IMR-90 (cell line): ENCODE results near the gene MOSPD3. TPM values are rescaled to one million over a fixed set of nuclear protein-coding genes. Genes with fewer than 3 reads are reported as not detected.

ENCODE experiments used
- ATAC-seq: fragments of 200-7000 bp; cut with Tn5 transposase; 2 replicates; pipeline ENCODE4 v1.9.1; 2020; ENCODE audit warnings: low read depth, mild to moderate bottlenecking, moderate library complexity
- BruUV-seq: library from RNA; stranded (reverse); fragments of 400-500 nt; replicated peaks from 2 replicates; lab custom pipeline; 2021; lab: Mats Ljungman, UMichigan
- CTCF ChIA-PET: fragments of 300-600 bp; formaldehyde crosslinking; extraction: SDS; loops from one replicate; lab custom pipeline; 2021; ENCODE audit warnings: antibody characterized with exemption; lab: Yijun Ruan, JAX
- POLR2A ChIA-PET: fragments of 300-600 bp; sonication (Branson Sonifier 250); formaldehyde crosslinking; loops from one replicate; lab custom pipeline; 2022; ENCODE audit warnings: antibody characterized with exemption; ENCODE audit not compliant: unreplicated experiment; lab: Charles Lee
- DNase-seq: peaks from one replicate; pipeline ENCODE4 v3.0.0; 2013
- H2AFZ ChIP-seq: replicated peaks from 2 replicates; pipeline ENCODE3; 2013; ENCODE audit warnings: low read length, mild to moderate bottlenecking; ENCODE audit not compliant: poor library complexity
- H2AK5ac ChIP-seq: 2 replicates; pipeline ENCODE4 v1.6.1; 2013; ENCODE audit warnings: low read depth, low read length, inconsistent platforms
- H2AK9ac ChIP-seq: replicated peaks from 2 replicates; pipeline ENCODE3; 2013; ENCODE audit warnings: mild to moderate bottlenecking, low read depth, low read length, moderate library complexity; ENCODE audit not compliant: poor library complexity
- H2BK120ac ChIP-seq: 2 replicates; pipeline ENCODE4 v1.6.1; 2013; ENCODE audit warnings: low read depth, low read length, inconsistent platforms
- H2BK15ac ChIP-seq: 3 replicates; pipeline ENCODE4 v1.6.1; 2013; ENCODE audit warnings: low read depth, low read length, inconsistent platforms
- H2BK20ac ChIP-seq: 2 replicates; pipeline ENCODE4 v1.6.1; 2013; ENCODE audit warnings: low read depth, mild to moderate bottlenecking, inconsistent platforms, low read length, moderate library complexity
- H2BK5ac ChIP-seq: 2 replicates; pipeline ENCODE4 v1.6.1; 2013; ENCODE audit warnings: mild to moderate bottlenecking, low read depth, low read length, inconsistent platforms; ENCODE audit not compliant: poor library complexity, severe bottlenecking
- H3K14ac ChIP-seq: replicated peaks from 2 replicates; pipeline ENCODE4 v1.6.1; 2013; ENCODE audit warnings: low read depth, low read length, inconsistent platforms
- H3K18ac ChIP-seq: 2 replicates; pipeline ENCODE4 v1.6.1; 2013; ENCODE audit warnings: low read depth, low read length, control low read depth
- H3K23ac ChIP-seq: 2 replicates; pipeline ENCODE4 v1.6.1; 2013; ENCODE audit warnings: low read depth, low read length, inconsistent platforms
- H3K27ac ChIP-seq: 2 replicates; pipeline ENCODE4 v1.5.1; 2013; ENCODE audit warnings: mild to moderate bottlenecking, control low read depth, low read length; ENCODE audit not compliant: insufficient read depth
- H3K27me3 ChIP-seq: 2 replicates; pipeline ENCODE4 v1.6.1; 2013; ENCODE audit warnings: low read length; ENCODE audit not compliant: control insufficient read depth, insufficient read depth
- H3K36me3 ChIP-seq: 2 replicates; pipeline ENCODE4 v1.6.1; 2013; ENCODE audit warnings: low read length, mixed read lengths; ENCODE audit not compliant: control insufficient read depth, insufficient read depth
- H3K4ac ChIP-seq: 2 replicates; pipeline ENCODE4 v1.6.1; 2013; ENCODE audit warnings: low read depth, low read length, inconsistent platforms
- H3K4me1 ChIP-seq: 2 replicates; pipeline ENCODE4 v1.6.1; 2013; ENCODE audit warnings: low read length, mixed read lengths; ENCODE audit not compliant: control insufficient read depth, insufficient read depth
- H3K4me2 ChIP-seq: 2 replicates; pipeline ENCODE4 v1.6.1; 2013; ENCODE audit warnings: low read depth, mild to moderate bottlenecking, control low read depth, low read length, moderate library complexity
- H3K4me3 ChIP-seq: 2 replicates; pipeline ENCODE4 v1.5.1; 2013; ENCODE audit warnings: low read depth, mild to moderate bottlenecking, control low read depth, low read length, moderate library complexity; ENCODE audit not compliant: insufficient read depth
- H3K56ac ChIP-seq: 2 replicates; pipeline ENCODE4 v1.6.1; 2013; ENCODE audit warnings: low read length, inconsistent platforms; ENCODE audit not compliant: insufficient read depth; ENCODE audit errors: extremely low read depth
- H3K79me1 ChIP-seq, 2 experiments: 2 replicates each; pipeline ENCODE4 v1.6.1; 2013; ENCODE audit warnings: low read length in 2 of 2, inconsistent platforms in 1 of 2, low read depth in 1 of 2
- H3K9ac ChIP-seq: 2 replicates; pipeline ENCODE4 v1.6.1; 2013; ENCODE audit warnings: low read depth, low read length, control low read depth
- H3K9me1 ChIP-seq: 2 replicates; pipeline ENCODE4 v1.6.1; 2013; ENCODE audit warnings: low read length, inconsistent platforms; ENCODE audit not compliant: insufficient read depth
- H3K9me3 ChIP-seq: 2 replicates; pipeline ENCODE4 v1.6.1; 2013; ENCODE audit warnings: low read length; ENCODE audit not compliant: control insufficient read depth, insufficient read depth
- H4K20me1 ChIP-seq: 2 replicates; pipeline ENCODE4 v1.6.1; 2013; ENCODE audit warnings: low read length, inconsistent platforms; ENCODE audit not compliant: insufficient read depth
- H4K5ac ChIP-seq: 2 replicates; pipeline ENCODE4 v1.6.1; 2013; ENCODE audit warnings: mild to moderate bottlenecking, low read depth, low read length, control low read depth
- H4K8ac ChIP-seq, 2 experiments: 2 replicates each; pipeline ENCODE4 v1.6.1; 2013; ENCODE audit warnings: low read depth in 2 of 2, low read length in 2 of 2, control low read depth in 1 of 2, inconsistent platforms in 1 of 2
- H4K91ac ChIP-seq: 2 replicates; pipeline ENCODE4 v1.6.1; 2013; ENCODE audit warnings: low read depth, low read length, inconsistent platforms; ENCODE audit not compliant: insufficient read depth
- BHLHE40 ChIP-seq: fragments of 150-350 bp; IDR thresholded peaks from 2 replicates; pipeline ENCODE4 v1.6.1; 2016; ENCODE audit warnings: mild to moderate bottlenecking, low read depth, low read length
- CEBPB ChIP-seq: IDR thresholded peaks from 2 replicates; pipeline ENCODE4 v1.6.1; 2012; ENCODE audit warnings: low read depth, low read length, improper control_type of control experiment
- CHD1 ChIP-seq: IDR thresholded peaks from 2 replicates; pipeline ENCODE4 v1.6.1; 2012; ENCODE audit warnings: low read depth, low read length, improper control_type of control experiment
- CTCF ChIP-seq: conservative IDR thresholded peaks from 2 replicates; pipeline ENCODE4 v1.5.1; 2012; ENCODE audit warnings: mild to moderate bottlenecking, low read depth, low read length, improper control_type of control experiment
- ELK1 ChIP-seq: fragments of 150-350 bp; IDR thresholded peaks from 2 replicates; pipeline ENCODE4 v1.6.1; 2016; ENCODE audit warnings: low read depth, mild to moderate bottlenecking, low read length, moderate library complexity, borderline replicate concordance
- FOS ChIP-seq: fragments of 150-350 bp; IDR thresholded peaks from 2 replicates; pipeline ENCODE4 v1.6.1; 2016; ENCODE audit warnings: low read depth, low read length
- MAFK ChIP-seq: IDR thresholded peaks from 2 replicates; pipeline ENCODE4 v1.6.1; 2012; ENCODE audit warnings: low read depth, low read length, improper control_type of control experiment
- MAZ ChIP-seq: IDR thresholded peaks from 2 replicates; pipeline ENCODE4 v1.6.1; 2012; ENCODE audit warnings: low read depth, mild to moderate bottlenecking, low read length, improper control_type of control experiment, moderate library complexity, borderline replicate concordance
- MXI1 ChIP-seq: IDR thresholded peaks from 2 replicates; pipeline ENCODE4 v1.6.1; 2012; ENCODE audit warnings: low read depth, mild to moderate bottlenecking, low read length, moderate library complexity, borderline replicate concordance
- NFE2L2 ChIP-seq: fragments of 150-350 bp; IDR thresholded peaks from 2 replicates; pipeline ENCODE4 v1.6.1; 2016; ENCODE audit warnings: low read depth, mild to moderate bottlenecking, low read length
- POLR2A ChIP-seq: IDR thresholded peaks from 2 replicates; pipeline ENCODE4 v1.6.1; 2012; ENCODE audit warnings: mild to moderate bottlenecking, low read depth, low read length
- RAD21 ChIP-seq: IDR thresholded peaks from 2 replicates; pipeline ENCODE4 v1.6.1; 2012; ENCODE audit warnings: low read length, improper control_type of control experiment
- RCOR1 ChIP-seq: IDR thresholded peaks from 2 replicates; pipeline ENCODE4 v1.6.1; 2012; ENCODE audit warnings: mild to moderate bottlenecking, low read length, improper control_type of control experiment; ENCODE audit not compliant: insufficient replicate concordance
- RFX5 ChIP-seq: IDR thresholded peaks from 2 replicates; pipeline ENCODE4 v1.8.0; 2012; ENCODE audit warnings: low read depth, mild to moderate bottlenecking, low read length, moderate library complexity
- SMC3 ChIP-seq: fragments of 150-350 bp; IDR thresholded peaks from 2 replicates; pipeline ENCODE4 v1.6.1; 2016; ENCODE audit warnings: low read depth, mild to moderate bottlenecking, antibody characterized with exemption, low read length, moderate library complexity
- USF2 ChIP-seq: fragments of 150-350 bp; IDR thresholded peaks from 2 replicates; pipeline ENCODE4 v1.6.1; 2017; ENCODE audit warnings: mild to moderate bottlenecking, antibody characterized with exemption, low read length, low read depth
- WGBS, 2 experiments: methylation state at CpG; one replicate each; pipeline versions ENCODE4 v1.1.5 to v1.1.7; 2013; ENCODE audit warnings: missing lambda C conversion rate in 2 of 2; ENCODE audit not compliant: insufficient read length in 1 of 2; ENCODE audit errors: extremely low coverage in 2 of 2; 5-methylcytosine and 5-hydroxymethylcytosine counted together
- dilution Hi-C: fragments of 300-500 bp; cut with HindIII; formaldehyde crosslinking; loops from one replicate; pipeline ENCODE4 v1.14.3; 2018; ENCODE audit warnings: low sequenced_read_pairs; ENCODE audit not compliant: unreplicated experiment
- in situ Hi-C: fragments of 300-500 bp; cut with MboI; formaldehyde crosslinking; loops from 3 replicates; pipeline ENCODE4 v1.14.3; 2019; ENCODE audit warnings: low sequenced_read_pairs, inconsistent platforms, mixed read lengths
- intact Hi-C: fragments of 100-400 bp; cut with micrococcal nuclease; formaldehyde crosslinking; loops from 2 replicates; pipeline ENCODE4 v1.10.0; 2022
- polyA plus RNA-seq, 3 experiments: library from polyadenylated mRNA; depleted of rRNA; stranded (reverse); fragments of >200 nt; gene quantifications; 2 replicates each; pipeline ENCODE4 v1.2.3, GENCODE V29; 2012; ENCODE audit warnings: low replicate concordance in 1 of 3
- total RNA-seq: library from RNA; depleted of rRNA; stranded (reverse); fragments of >200 nt; gene quantifications from 2 replicates; pipeline ENCODE4 v1.2.3, GENCODE V29; 2012

Gene MOSPD3
- total and polyA plus RNA-seq, 2 of the 4 experiments (the other 2 are of a cell fraction): 2.3 to 30.0 TPM

GRCh38 chr7:100572281-100572948 is 39.9 kb upstream of the MOSPD3 start:
- CTCF ChIA-PET: no interaction called here
- no peak overlapping the region for H3K4me3 ChIP-seq
- H2BK120ac ChIP-seq: no peak overlapping the region
- H2AK5ac ChIP-seq: no peak overlapping the region
- no peak overlapping the region for H3K56ac ChIP-seq
- no peaks in the 10 kb centered on the region for H3K9me3 ChIP-seq
- no peaks in the 10 kb centered on the region for H4K20me1 ChIP-seq
- in situ Hi-C loops: no loop called here
- no TSS peak for BruUV-seq
- H2BK5ac ChIP-seq: no peak overlapping the region
- TF ChIP-seq MAFK (no peak), FOS (no peak), SMC3 (no peak), CEBPB (no peak), BHLHE40 (no peak), CTCF (no peak), RAD21 (no peak), MAZ (no peak), MXI1 (no peak), NFE2L2 (no peak), RFX5 (no peak), ELK1 (no peak), POLR2A (no peak), USF2 (no peak), CHD1 (no peak), RCOR1 (no peak)
- no peak overlapping the region for H3K27ac ChIP-seq
- POLR2A ChIA-PET: no interaction called here
- no peak overlapping the region for H3K23ac ChIP-seq
- H3K27me3 ChIP-seq: peaks cover 3% of the 10 kb centered on the region; the same call in 1 of the 2 replicates
- H4K8ac ChIP-seq: no peak overlapping the region
- peaks cover 2% of the 10 kb centered on the region; the same call in 1 of the 2 replicates for H3K4me1 ChIP-seq
- H3K4me2 ChIP-seq: no peak overlapping the region
- H2AFZ ChIP-seq: no peak overlapping the region
- no peak overlapping the region for H3K14ac ChIP-seq
- no peak overlapping the region for H2BK20ac ChIP-seq
- intact Hi-C loops: no loop called here
- WGBS, 2 experiments: 89% methylated on average over 4 of the region's 20 CpGs; no CpG with 5 or more reads in 1 of the 2 experiments
- peaks cover 4% of the 10 kb centered on the region; the same call in 1 of the 2 replicates for H3K9me1 ChIP-seq
- dilution Hi-C loops: no loop called here
- no peak overlapping the region for H4K91ac ChIP-seq
- H3K18ac ChIP-seq: no peak overlapping the region
- no peak overlapping the region for H4K5ac ChIP-seq
- H3K9ac ChIP-seq: no peak overlapping the region
- H2BK15ac ChIP-seq: no peak overlapping the region
- no peak overlapping the region for H2AK9ac ChIP-seq
- H3K79me1 ChIP-seq: peaks cover 0 to 3% of the 10 kb centered on the region in 2 experiments; a peak in 1 of 4 replicates
- no peak overlapping the region for H3K4ac ChIP-seq
- H3K36me3 ChIP-seq: peaks cover 29% of the 10 kb centered on the region
- DNase-seq: no peak
- ATAC-seq: no peak
